NCI-H1417 treated with DMSO at 0.1 percent for 48 hours (cell line): ENCODE data around the gene DPY19L1.
"Not testable (repeated sequence)": the region's sequence is repeated elsewhere in the genome, so short reads cannot be mapped to it uniquely, and the experiment has no call there.

ENCODE experiments used
- DNase-seq: peaks from one replicate; lab custom pipeline; 2025; lab: John Stamatoyannopoulos, UW

The DPY19L1 gene

GRCh38 chr7:35032166-35032565 is 5.1 kb downstream of the DPY19L1 start:
- DNase-seq, result no peak

- DNase-seq, result no peak
Measured at GRCh38 chr7:35030848-35031247, 6.4 kb downstream of the DPY19L1 start.

- no peak for DNase-seq
Measured at GRCh38 chr7:35029311-35029710, 8.0 kb downstream of the DPY19L1 start.

GRCh38 chr7:35026150-35026549 is 11.1 kb downstream of the DPY19L1 start:
- DNase-seq, result no peak

GRCh38 chr7:35025369-35025870 is 11.9 kb downstream of the DPY19L1 start:
- no peak for DNase-seq

GRCh38 chr7:35024298-35024697 is 13.0 kb downstream of the DPY19L1 start:
- DNase-seq, result no peak

- no peak for DNase-seq
Measured at GRCh38 chr7:35022725-35023124, 14.6 kb downstream of the DPY19L1 start.

GRCh38 chr7:35021445-35021844 is 15.8 kb downstream of the DPY19L1 start:
- DNase-seq, result no peak

GRCh38 chr7:35019801-35020200 is 17.5 kb downstream of the DPY19L1 start:
- no peak for DNase-seq

- DNase-seq, result no peak
Measured at GRCh38 chr7:35019179-35019729, 18.0 kb downstream of the DPY19L1 start.

- DNase-seq, result no peak
Measured at GRCh38 chr7:35015346-35015859, 21.9 kb downstream of the DPY19L1 start.

GRCh38 chr7:35012160-35012559 is 25.1 kb downstream of the DPY19L1 start:
- DNase-seq, result no peak

- no peak for DNase-seq
Measured at GRCh38 chr7:35011085-35011484, 26.2 kb downstream of the DPY19L1 start.

- DNase-seq, result no peak
Measured at GRCh38 chr7:35007768-35008167, 29.5 kb downstream of the DPY19L1 start.

- DNase-seq, result no peak
Measured at GRCh38 chr7:35004531-35005095, 32.7 kb downstream of the DPY19L1 start.

GRCh38 chr7:35003679-35004303 is 33.5 kb downstream of the DPY19L1 start:
- no peak for DNase-seq

GRCh38 chr7:35003177-35003650 is 34.1 kb downstream of the DPY19L1 start:
- DNase-seq, result not testable (repeated sequence)

GRCh38 chr7:34998335-34998734 is 39.0 kb downstream of the DPY19L1 start:
- DNase-seq, result not testable (repeated sequence)

GRCh38 chr7:34996423-34997090 is 40.7 kb downstream of the DPY19L1 start:
- DNase-seq, result not testable (repeated sequence)

- DNase-seq, result no peak
Measured at GRCh38 chr7:34995757-34996156, 41.5 kb downstream of the DPY19L1 start.

GRCh38 chr7:34991938-34992840 is 45.1 kb downstream of the DPY19L1 start:
- no peak for DNase-seq
